Lower lobe of right lung (tissue), 2 donors: Measurements from ENCODE around the gene GIPC3. TPM values are rescaled to one million over a fixed set of nuclear protein-coding genes. Genes with fewer than 3 reads are reported as not detected.

Experiments
- ATAC-seq, 2 donors: fragments of 200-7000 bp; cut with Tn5 transposase; one replicate each; pipeline ENCODE4 v1.9.1; 2020 to 2022; ENCODE audit warnings: mild to moderate bottlenecking in 2 of 2, moderate library complexity in 2 of 2
- DNase-seq: peaks from one replicate; pipeline ENCODE4 v3.0.0-alpha.2; 2020
- H3K27ac ChIP-seq: fragments of 200-600 bp; one replicate; pipeline ENCODE4 v1.8.0; 2022
- H3K27me3 ChIP-seq: fragments of 200-600 bp; one replicate; pipeline ENCODE4 v1.8.0; 2022; ENCODE audit warnings: low read depth
- H3K36me3 ChIP-seq: fragments of 200-600 bp; one replicate; pipeline ENCODE4 v1.8.0; 2022; ENCODE audit warnings: mild to moderate bottlenecking
- H3K4me1 ChIP-seq: fragments of 200-600 bp; one replicate; pipeline ENCODE4 v1.8.0; 2022
- H3K4me3 ChIP-seq: fragments of 200-600 bp; one replicate; pipeline ENCODE4 v1.8.0; 2022; ENCODE audit warnings: mild to moderate bottlenecking
- H3K9me3 ChIP-seq: fragments of 200-600 bp; one replicate; pipeline ENCODE4 v1.8.0; 2022
- CTCF ChIP-seq: fragments of 200-600 bp; IDR thresholded peaks from one replicate; pipeline ENCODE4 v1.8.0; 2022; ENCODE audit warnings: antibody characterized with exemption, mild to moderate bottlenecking
- intact Hi-C: fragments of 100-400 bp; cut with DNase I; formaldehyde crosslinking; loops from one replicate; pipeline ENCODE4 v1.11.0; 2022
- total RNA-seq: library from RNA; stranded (reverse); fragmentation: NEBNext Ultra II Directional; extraction: Animal tissue kit (Norgen Biotek cat#: 25700); gene quantifications from one replicate; pipeline ENCODE4 v1.2.1, GENCODE V29; 2021
- donor health status: DM: no; HTN: yes; CAD: no; lungs with severe emphysema.

The GIPC3 gene
- total RNA-seq, 1 donor from 2014 or later = 4.2 TPM

- H3K4me1 ChIP-seq = peaks cover 23% of the 10 kb centered on the region
- H3K27ac ChIP-seq = no peak overlapping the region
- H3K36me3 ChIP-seq = peaks cover 8% of the 10 kb centered on the region
- H3K4me3 ChIP-seq = no peak overlapping the region
- DNase-seq (no peak), ATAC-seq (no peak)
- no peaks in the 10 kb centered on the region for H3K9me3 ChIP-seq
- intact Hi-C loops = no loop called here
- H3K27me3 ChIP-seq = no peaks in the 10 kb centered on the region
- no peak for TF ChIP-seq CTCF
These were observed 10.0 kb upstream of the GIPC3 start for GRCh38 chr19:3575260-3575741.

GRCh38 chr19:3575949-3576673 is 9.2 kb upstream of the GIPC3 start:
- Histone ChIP-seq H3K4me3 (peak overlapping the region; percentile 34), H3K9me3 (no peaks in the 10 kb centered on the region), H3K27me3 (no peaks in the 10 kb centered on the region), H3K36me3 (peaks cover 8% of the 10 kb centered on the region), H3K27ac (no peak overlapping the region), H3K4me1 (peaks cover 23% of the 10 kb centered on the region)
- intact Hi-C loops = no loop called here
- TF ChIP-seq CTCF = no peak
- ATAC-seq (no peak), DNase-seq (no peak)

GRCh38 chr19:3576696-3577443 is 8.4 kb upstream of the GIPC3 start:
- Histone ChIP-seq H3K4me1 (peaks cover 20% of the 10 kb centered on the region), H3K9me3 (no peaks in the 10 kb centered on the region), H3K27ac (no peak overlapping the region), H3K27me3 (no peaks in the 10 kb centered on the region), H3K36me3 (peaks cover 8% of the 10 kb centered on the region), H3K4me3 (peak overlapping the region; percentile 34)
- no peak for ATAC-seq
- no peak for TF ChIP-seq CTCF
- intact Hi-C loops = no loop called here
- no peak for DNase-seq

- Histone ChIP-seq H3K4me1 (peaks cover 15% of the 10 kb centered on the region), H3K9me3 (no peaks in the 10 kb centered on the region), H3K4me3 (no peak overlapping the region), H3K27ac (no peak overlapping the region), H3K27me3 (no peaks in the 10 kb centered on the region), H3K36me3 (peaks cover 8% of the 10 kb centered on the region)
- ATAC-seq (no peak), DNase-seq (no peak)
- intact Hi-C loops = no loop called here
- TF ChIP-seq CTCF = no peak
These were observed 7.4 kb upstream of the GIPC3 start for GRCh38 chr19:3577723-3578344.

- no peak for TF ChIP-seq CTCF
- Histone ChIP-seq H3K36me3 (peaks cover 8% of the 10 kb centered on the region), H3K4me1 (peaks cover 14% of the 10 kb centered on the region), H3K4me3 (no peak overlapping the region), H3K27ac (no peak overlapping the region), H3K9me3 (no peaks in the 10 kb centered on the region), H3K27me3 (no peaks in the 10 kb centered on the region)
- intact Hi-C loops = no loop called here
- DNase-seq (no peak), ATAC-seq (no peak)
These were observed 6.9 kb upstream of the GIPC3 start for GRCh38 chr19:3578390-3578789.
